IPS-18c (cell line): ENCODE data around the gene DUSP2.

Experiments
- H3K4me3 ChIP-seq: 2 replicates; pipeline ENCODE4 v1.7.0; 2013; ENCODE audit warnings: low read depth, mild to moderate bottlenecking, low read length, moderate library complexity; ENCODE audit not compliant: insufficient read depth
- H3K9me3 ChIP-seq: one replicate; pipeline ENCODE4 v1.6.1; 2013; ENCODE audit warnings: mild to moderate bottlenecking, low read length, moderate library complexity; ENCODE audit not compliant: control insufficient read depth, insufficient read depth

The DUSP2 gene

GRCh38 chr2:96145036-96145847 is at the start of gene DUSP2:
Gene DUSP2, minus strand, starts transcription at chr2:96145440. Its CDS starts 86 bp downstream, at chr2:96145354.
- peaks cover 2% of the 10 kb centered on the region for H3K9me3 ChIP-seq
- H3K4me3 ChIP-seq, result peak within 1 kb of the TSS; percentile 49

- no peaks in the 10 kb centered on the region for H3K9me3 ChIP-seq
- no peak overlapping the region for H3K4me3 ChIP-seq
These were observed 46.9 kb upstream of the DUSP2 start for GRCh38 chr2:96191937-96192670.

- Histone ChIP-seq H3K9me3 (no peaks in the 10 kb centered on the region), H3K4me3 (no peak overlapping the region)
These were observed 43.7 kb upstream of the DUSP2 start for GRCh38 chr2:96188821-96189526.

- H3K4me3 ChIP-seq, result no peak overlapping the region
- H3K9me3 ChIP-seq, result no peaks in the 10 kb centered on the region
These were observed 41.3 kb upstream of the DUSP2 start for GRCh38 chr2:96186562-96186961.

GRCh38 chr2:96185516-96185915 is 40.3 kb upstream of the DUSP2 start:
- Histone ChIP-seq H3K9me3 (no peaks in the 10 kb centered on the region), H3K4me3 (no peak overlapping the region)

- Histone ChIP-seq H3K4me3 (no peak overlapping the region), H3K9me3 (no peaks in the 10 kb centered on the region)
These were observed 39.7 kb upstream of the DUSP2 start for GRCh38 chr2:96184989-96185388.

GRCh38 chr2:96184188-96184587 is 38.9 kb upstream of the DUSP2 start:
- Histone ChIP-seq H3K4me3 (no peak overlapping the region), H3K9me3 (no peaks in the 10 kb centered on the region)

- no peaks in the 10 kb centered on the region for H3K9me3 ChIP-seq
These were observed 36.3 kb upstream of the DUSP2 start for GRCh38 chr2:96181529-96181928.

GRCh38 chr2:96180521-96180920 is 35.3 kb upstream of the DUSP2 start:
- Histone ChIP-seq H3K9me3 (no peaks in the 10 kb centered on the region), H3K4me3 (no peak overlapping the region)

More at GRCh38 chr2:96181529-96181928, 36.3 kb upstream of the DUSP2 start:
- no peak overlapping the region for H3K4me3 ChIP-seq

- Histone ChIP-seq H3K9me3 (no peaks in the 10 kb centered on the region), H3K4me3 (no peak overlapping the region)
These were observed 34.8 kb upstream of the DUSP2 start for GRCh38 chr2:96180002-96180401.

- Histone ChIP-seq H3K9me3 (no peaks in the 10 kb centered on the region), H3K4me3 (no peak overlapping the region)
These were observed 31.4 kb upstream of the DUSP2 start for GRCh38 chr2:96176661-96177060.

GRCh38 chr2:96175951-96176350 is 30.7 kb upstream of the DUSP2 start:
- Histone ChIP-seq H3K9me3 (no peaks in the 10 kb centered on the region), H3K4me3 (no peak overlapping the region)

GRCh38 chr2:96174251-96175144 is 29.3 kb upstream of the DUSP2 start:
- Histone ChIP-seq H3K4me3 (no peak overlapping the region), H3K9me3 (no peaks in the 10 kb centered on the region)

GRCh38 chr2:96171831-96172230 is 26.6 kb upstream of the DUSP2 start:
- Histone ChIP-seq H3K4me3 (no peak overlapping the region), H3K9me3 (no peaks in the 10 kb centered on the region)

GRCh38 chr2:96170626-96171025 is 25.4 kb upstream of the DUSP2 start:
- Histone ChIP-seq H3K9me3 (no peaks in the 10 kb centered on the region), H3K4me3 (no peak overlapping the region)

GRCh38 chr2:96169868-96170507 is 24.7 kb upstream of the DUSP2 start:
- Histone ChIP-seq H3K9me3 (no peaks in the 10 kb centered on the region), H3K4me3 (no peak overlapping the region)
